HFFc6 (cell line): ENCODE measurements around the gene PRUNE1. TPM values are rescaled to one million over a fixed set of nuclear protein-coding genes. Genes with fewer than 3 reads are reported as not detected.

Experiments used
- DNase-seq: peaks from one replicate; pipeline ENCODE4 v3.0.0-alpha.2; 2018
- H3K27ac Mint-ChIP-seq: 2 replicates; pipeline ENCODE4 v1.8.0; 2020; ENCODE audit warnings: mild to moderate bottlenecking, mixed read lengths
- H3K27me3 Mint-ChIP-seq: 2 replicates; pipeline ENCODE4 v1.8.0; 2021; ENCODE audit warnings: mild to moderate bottlenecking, moderate library complexity, mixed read lengths; ENCODE audit not compliant: insufficient read depth
- H3K36me3 Mint-ChIP-seq: 2 replicates; pipeline ENCODE4 v1.8.0; 2021; ENCODE audit warnings: low read depth, mixed read lengths
- H3K4me1 Mint-ChIP-seq: 2 replicates; pipeline ENCODE4 v1.8.0; 2020; ENCODE audit warnings: low read depth, mixed read lengths
- H3K4me3 Mint-ChIP-seq: 2 replicates; pipeline ENCODE4 v1.8.0; 2020; ENCODE audit warnings: mild to moderate bottlenecking, moderate library complexity, mixed read lengths
- H3K9me3 Mint-ChIP-seq: 2 replicates; pipeline ENCODE4 v1.8.0; 2020; ENCODE audit warnings: mild to moderate bottlenecking, mixed read lengths
- CTCF ChIP-seq: fragments of 200-600 bp; sonication (generic); IDR thresholded peaks from 2 replicates; pipeline ENCODE4 v1.5.0; 2021; ENCODE audit warnings: antibody characterized with exemption, mild to moderate bottlenecking
- total RNA-seq, 6 experiments: library from RNA; stranded (reverse); fragmentation: NEBNext Ultra II Directional; extraction: Animal tissue kit (Norgen Biotek cat#: 25700); gene quantifications; 2 replicates in 1 of 6; 3 replicates in 5 of 6; pipeline ENCODE4 v1.2.3, GENCODE V29; 2021

PRUNE1 gene
- total RNA-seq, 6 experiments from 2014 or later: 6.6 to 10.0 (median 7.7) TPM

DNA sequence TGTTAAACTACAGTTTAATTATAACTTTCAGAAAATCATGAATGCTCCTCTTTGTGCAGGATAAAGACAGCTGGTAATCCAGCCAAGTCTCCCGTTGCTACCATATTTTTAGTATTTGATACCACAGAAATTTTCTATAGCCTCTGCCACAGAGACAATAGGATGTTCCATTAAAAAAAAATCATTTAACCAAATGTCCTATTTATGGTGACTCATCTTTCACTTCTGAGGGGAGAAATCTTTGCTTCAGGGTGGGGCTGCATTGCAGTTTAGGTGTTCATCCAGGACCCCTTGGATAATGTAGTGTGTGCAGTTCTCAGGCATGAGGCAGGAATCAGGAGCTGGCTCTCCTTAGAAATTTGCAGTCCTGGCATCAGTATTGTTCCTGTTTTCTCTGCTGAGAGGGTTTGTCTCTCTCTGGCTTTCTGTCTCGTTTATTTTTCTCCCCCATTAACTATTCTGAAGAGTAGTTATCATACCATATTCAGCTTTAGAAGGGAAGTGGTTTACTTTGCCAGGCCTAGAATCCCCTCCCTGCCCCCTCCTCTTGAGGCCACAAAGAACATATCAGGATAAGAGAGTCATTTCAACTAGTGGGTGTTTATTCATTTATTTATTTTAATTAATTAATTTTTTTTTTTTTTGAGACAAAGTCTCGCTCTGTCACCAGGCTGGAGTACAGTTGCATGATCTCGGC is 3.1 kb downstream of the PRUNE1 start:
- DNase-seq: no peak
- peaks cover 2% of the 10 kb centered on the region for H3K27me3 Mint-ChIP-seq
- H3K9me3 Mint-ChIP-seq: no peaks in the 10 kb centered on the region
- peaks cover 5% of the 10 kb centered on the region; the same call in 1 of the 2 replicates for H3K36me3 Mint-ChIP-seq
- peaks cover 49% of the 10 kb centered on the region for H3K4me1 Mint-ChIP-seq
- no peak overlapping the region for H3K4me3 Mint-ChIP-seq
- TF ChIP-seq CTCF: no peak
- no peak overlapping the region for H3K27ac Mint-ChIP-seq

- H3K27ac Mint-ChIP-seq: peak overlapping the region; percentile 12; the same call in 1 of the 2 replicates
- peaks cover 5% of the 10 kb centered on the region; the same call in 1 of the 2 replicates for H3K36me3 Mint-ChIP-seq
- no peaks in the 10 kb centered on the region for H3K27me3 Mint-ChIP-seq
- H3K4me1 Mint-ChIP-seq: peaks cover 34% of the 10 kb centered on the region
- TF ChIP-seq CTCF: no peak
- H3K4me3 Mint-ChIP-seq: no peak overlapping the region
- H3K9me3 Mint-ChIP-seq: no peaks in the 10 kb centered on the region
- DNase-seq: no peak
Observed at GRCh38 chr1:151012684-151013471, 4.6 kb downstream of the PRUNE1 start.

DNA sequence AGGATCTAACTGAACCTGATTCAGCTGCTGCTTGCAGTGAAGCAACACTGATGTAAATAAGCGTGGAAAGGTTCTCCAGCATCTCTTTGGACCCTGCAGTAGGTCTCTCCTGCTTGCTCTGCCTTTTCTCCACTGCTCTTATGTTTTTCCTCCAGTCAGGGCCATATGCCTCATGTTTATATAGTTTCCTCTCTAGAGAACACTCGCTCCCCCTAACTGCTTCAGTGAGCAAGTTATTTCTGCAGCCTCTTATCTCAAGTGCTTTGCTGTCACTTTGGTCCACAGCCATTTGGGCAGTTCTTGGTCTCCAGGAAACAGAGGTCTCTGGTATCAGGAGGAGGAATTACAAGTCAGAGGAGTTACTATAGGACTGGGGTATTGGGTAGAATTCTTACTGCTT is 5.3 kb downstream of the PRUNE1 start:
- DNase-seq: no peak
- Mint-ChIP-seq H3K27ac (peak overlapping the region; percentile 12), H3K4me3 (no peak overlapping the region)

GRCh38 chr1:151024540-151025146 is 16.4 kb downstream of the PRUNE1 start:
- no peak overlapping the region for H3K4me3 Mint-ChIP-seq
- DNase-seq: peak; percentile 53
- H3K36me3 Mint-ChIP-seq: peaks cover 10% of the 10 kb centered on the region; the same call in 1 of the 2 replicates
- no peaks in the 10 kb centered on the region for H3K9me3 Mint-ChIP-seq
- no peaks in the 10 kb centered on the region; the same call in 1 of the 2 replicates for H3K27me3 Mint-ChIP-seq
- H3K4me1 Mint-ChIP-seq: peaks cover 7% of the 10 kb centered on the region
- peak; percentile 84 for TF ChIP-seq CTCF
- no peak overlapping the region for H3K27ac Mint-ChIP-seq

More for the DNA sequence above, 5.3 kb downstream of the PRUNE1 start:
- Mint-ChIP-seq H3K36me3 (peaks cover 5% of the 10 kb centered on the region; the same call in 1 of the 2 replicates), H3K27me3 (no peaks in the 10 kb centered on the region), H3K9me3 (no peaks in the 10 kb centered on the region), H3K4me1 (peaks cover 29% of the 10 kb centered on the region)
- no peak for TF ChIP-seq CTCF

DNA sequence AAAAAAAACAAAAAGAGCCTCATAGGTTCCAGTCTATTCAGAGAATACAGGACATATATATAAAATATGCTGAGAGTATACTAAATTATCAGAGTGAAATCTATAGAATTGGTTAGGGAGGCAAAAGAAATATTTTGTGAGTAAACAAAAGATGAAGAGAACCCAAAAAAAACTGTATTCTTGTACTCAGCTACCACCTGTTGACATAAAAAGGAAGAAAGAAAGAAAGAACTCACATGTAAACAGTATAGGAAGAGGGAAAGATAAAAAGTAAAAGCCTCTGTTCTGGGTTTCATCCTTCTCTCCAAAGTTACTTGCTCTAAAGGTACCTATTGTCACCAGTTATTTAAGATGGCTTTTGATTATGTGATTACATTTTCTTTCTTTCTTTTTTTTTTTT is 18.2 kb downstream of the PRUNE1 start:
- H3K9me3 Mint-ChIP-seq: no peaks in the 10 kb centered on the region
- H3K4me1 Mint-ChIP-seq: peaks cover 7% of the 10 kb centered on the region
- no peak for DNase-seq
- H3K27me3 Mint-ChIP-seq: no peaks in the 10 kb centered on the region; the same call in 1 of the 2 replicates
- H3K4me3 Mint-ChIP-seq: no peak overlapping the region
- H3K36me3 Mint-ChIP-seq: peaks cover 10% of the 10 kb centered on the region; the same call in 1 of the 2 replicates
- no peak for TF ChIP-seq CTCF
- no peak overlapping the region for H3K27ac Mint-ChIP-seq
